ENCODE results near the gene ALDH4A1.

GRCh38 chr1:18948913-18949685 is 46.7 kb upstream of the ALDH4A1 start:
- TF ChIP-seq CTCF (IDR thresholded peaks at IDR 0.05) (no peak), POLR2AphosphoS5 (IDR thresholded peaks at IDR 0.05) (no peak), POLR2A (IDR thresholded peaks at IDR 0.05) (no peak)
